Keratinocyte (primary cell): ENCODE results near the gene ARFRP1.

Source experiments
- EZH2 ChIP-seq: IDR thresholded peaks from one replicate; pipeline ENCODE4 v1.6.1; 2012; ENCODE audit warnings: inconsistent platforms, mild to moderate bottlenecking, low read length, moderate library complexity
- TF ChIP-seq, protein P1 (sequence below), 3 experiments: IDR thresholded peaks in 1 of 3; conservative IDR thresholded peaks in 1 of 3; optimal IDR thresholded peaks in 1 of 3; 2 replicates in 2 of 3; 3 replicates in 1 of 3; pipeline versions ENCODE3 to v1.5.1; 2011; ENCODE audit warnings: low read length in 3 of 3, mild to moderate bottlenecking in 3 of 3, moderate library complexity in 2 of 3, control low read depth in 1 of 3, inconsistent platforms in 1 of 3; ENCODE audit not compliant: insufficient read depth in 2 of 3; ENCODE audit errors: extremely low read depth in 1 of 3

DNA sequence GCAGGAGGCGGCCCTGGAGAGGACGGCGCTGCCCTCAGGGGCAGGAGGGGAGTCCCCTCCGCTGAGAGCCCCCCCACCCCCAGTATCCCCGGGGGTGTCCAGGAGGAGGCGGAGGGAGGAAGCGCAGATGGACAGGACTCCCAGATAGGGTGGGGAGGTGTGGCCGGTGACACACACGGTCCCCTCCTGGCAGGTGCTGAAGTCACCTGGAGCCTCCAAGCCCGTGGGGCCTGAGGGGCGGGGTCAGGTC, 55.9 kb downstream of the ARFRP1 start:
- TF ChIP-seq, protein P1, sequence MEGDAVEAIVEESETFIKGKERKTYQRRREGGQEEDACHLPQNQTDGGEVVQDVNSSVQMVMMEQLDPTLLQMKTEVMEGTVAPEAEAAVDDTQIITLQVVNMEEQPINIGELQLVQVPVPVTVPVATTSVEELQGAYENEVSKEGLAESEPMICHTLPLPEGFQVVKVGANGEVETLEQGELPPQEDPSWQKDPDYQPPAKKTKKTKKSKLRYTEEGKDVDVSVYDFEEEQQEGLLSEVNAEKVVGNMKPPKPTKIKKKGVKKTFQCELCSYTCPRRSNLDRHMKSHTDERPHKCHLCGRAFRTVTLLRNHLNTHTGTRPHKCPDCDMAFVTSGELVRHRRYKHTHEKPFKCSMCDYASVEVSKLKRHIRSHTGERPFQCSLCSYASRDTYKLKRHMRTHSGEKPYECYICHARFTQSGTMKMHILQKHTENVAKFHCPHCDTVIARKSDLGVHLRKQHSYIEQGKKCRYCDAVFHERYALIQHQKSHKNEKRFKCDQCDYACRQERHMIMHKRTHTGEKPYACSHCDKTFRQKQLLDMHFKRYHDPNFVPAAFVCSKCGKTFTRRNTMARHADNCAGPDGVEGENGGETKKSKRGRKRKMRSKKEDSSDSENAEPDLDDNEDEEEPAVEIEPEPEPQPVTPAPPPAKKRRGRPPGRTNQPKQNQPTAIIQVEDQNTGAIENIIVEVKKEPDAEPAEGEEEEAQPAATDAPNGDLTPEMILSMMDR (optimal IDR thresholded peaks at IDR 0.05 in 1 of 3, IDR thresholded peaks at IDR 0.05 in 1 of 3, conservative IDR thresholded peaks at IDR 0.05 in 1 of 3; ENCODE audit: extremely low read depth in 1 of 3, insufficient read depth in 2 of 3, low read length in 3 of 3), result no peak
- no peak for TF ChIP-seq EZH2
